Transverse colon (tissue), 4 donors: ENCODE results near the gene RRP12.

ENCODE experiments used
- CTCF ChIP-seq, 5 experiments: fragments of 200-600 bp in 3 of 5; fragments of 450-650 bp in 2 of 5; sonication (generic) in 3 of 5; IDR thresholded peaks; 1 replicate in 2 of 5; 2 replicates in 3 of 5; pipeline ENCODE4 v1.5.1; 2016 to 2017; ENCODE audit warnings: antibody characterized with exemption in 5 of 5, inconsistent platforms in 3 of 5, mild to moderate bottlenecking in 2 of 5, moderate library complexity in 1 of 5
- EP300 ChIP-seq: sonication (generic); formaldehyde crosslinking; IDR thresholded peaks from one replicate; pipeline ENCODE4 v1.6.1; 2017; ENCODE audit warnings: antibody characterized with exemption, low read depth
- POLR2A ChIP-seq: fragments of 450-650 bp; IDR thresholded peaks from one replicate; pipeline ENCODE4 v1.6.1; 2016; ENCODE audit warnings: antibody characterized with exemption, mild to moderate bottlenecking, moderate library complexity
- POLR2AphosphoS5 ChIP-seq, 3 donors: sonication (generic); formaldehyde crosslinking; IDR thresholded peaks; one replicate each; pipeline ENCODE4 v1.6.1; 2016; ENCODE audit warnings: antibody characterized with exemption in 3 of 3

GRCh38 chr10:97320480-97321031 is 80.6 kb downstream of the RRP12 start:
- no peak for TF ChIP-seq POLR2A
- no peak for TF ChIP-seq CTCF (IDR thresholded peaks at IDR 0.05)
- no peak for TF ChIP-seq POLR2AphosphoS5 (IDR thresholded peaks at IDR 0.05)
- no peak for TF ChIP-seq EP300
